Fibroblast of gingiva (primary cell): ENCODE data around the gene IRAG1.

Experiments used
- DNase-seq: peaks from one replicate; pipeline ENCODE4 v3.0.0-alpha.2; 2011; ENCODE audit warnings: low read depth

The IRAG1 gene

GRCh38 chr11:10693509-10694081 is at the start of gene IRAG1:
TSS of gene IRAG1 (minus strand) at chr11:10693755. CDS start at chr11:10693602, 153 bp downstream.
- DNase-seq = peak; percentile 32

GRCh38 chr11:10742460-10743208 is 49.1 kb upstream of the IRAG1 start:
- no peak for DNase-seq

- DNase-seq = peak; percentile 96
Observed at GRCh38 chr11:10735481-10736475, 42.2 kb upstream of the IRAG1 start.

GRCh38 chr11:10731064-10731680 is 37.6 kb upstream of the IRAG1 start:
- no peak for DNase-seq

- no peak for DNase-seq
Observed at GRCh38 chr11:10730151-10730550, 36.6 kb upstream of the IRAG1 start.

- peak; percentile 51 for DNase-seq
Observed at GRCh38 chr11:10728789-10729472, 35.4 kb upstream of the IRAG1 start.

- no peak for DNase-seq
Observed at GRCh38 chr11:10728154-10728553, 34.6 kb upstream of the IRAG1 start.

GRCh38 chr11:10727146-10727851 is 33.7 kb upstream of the IRAG1 start:
- no peak for DNase-seq

GRCh38 chr11:10725907-10726253 is 32.3 kb upstream of the IRAG1 start:
- DNase-seq = no peak

- DNase-seq = no peak
Observed at GRCh38 chr11:10725114-10725906, 31.8 kb upstream of the IRAG1 start.

- no peak for DNase-seq
Observed at GRCh38 chr11:10722307-10722706, 28.8 kb upstream of the IRAG1 start.

GRCh38 chr11:10720881-10721376 is 27.4 kb upstream of the IRAG1 start:
- DNase-seq = no peak

- no peak for DNase-seq
Observed at GRCh38 chr11:10719616-10720015, 26.1 kb upstream of the IRAG1 start.

- no peak for DNase-seq
Observed at GRCh38 chr11:10716543-10717259, 23.1 kb upstream of the IRAG1 start.

GRCh38 chr11:10716122-10716521 is 22.6 kb upstream of the IRAG1 start:
- DNase-seq = no peak

GRCh38 chr11:10715571-10715970 is 22.0 kb upstream of the IRAG1 start:
- no peak for DNase-seq

- DNase-seq = peak; percentile 29
Observed at GRCh38 chr11:10709299-10710086, 15.9 kb upstream of the IRAG1 start.

- DNase-seq = no peak
Observed at GRCh38 chr11:10708131-10708530, 14.6 kb upstream of the IRAG1 start.
